IMR-90 (cell line): Measurements from ENCODE around the gene TM4SF5. TPM values are rescaled to one million over a fixed set of nuclear protein-coding genes. Genes with fewer than 3 reads are reported as not detected.

Experiments
- ATAC-seq: fragments of 200-7000 bp; cut with Tn5 transposase; 2 replicates; pipeline ENCODE4 v1.9.1; 2020; ENCODE audit warnings: low read depth, mild to moderate bottlenecking, moderate library complexity
- BruUV-seq: library from RNA; stranded (reverse); fragments of 400-500 nt; replicated peaks from 2 replicates; lab custom pipeline; 2021; lab: Mats Ljungman, UMichigan
- CTCF ChIA-PET: fragments of 300-600 bp; formaldehyde crosslinking; extraction: SDS; loops from one replicate; lab custom pipeline; 2021; ENCODE audit warnings: antibody characterized with exemption; lab: Yijun Ruan, JAX
- POLR2A ChIA-PET: fragments of 300-600 bp; sonication (Branson Sonifier 250); formaldehyde crosslinking; loops from one replicate; lab custom pipeline; 2022; ENCODE audit warnings: antibody characterized with exemption; ENCODE audit not compliant: unreplicated experiment; lab: Charles Lee
- DNase-seq: peaks from one replicate; pipeline ENCODE4 v3.0.0; 2013
- H2AFZ ChIP-seq: replicated peaks from 2 replicates; pipeline ENCODE3; 2013; ENCODE audit warnings: low read length, mild to moderate bottlenecking; ENCODE audit not compliant: poor library complexity
- H2AK5ac ChIP-seq: 2 replicates; pipeline ENCODE4 v1.6.1; 2013; ENCODE audit warnings: low read depth, low read length, inconsistent platforms
- H2AK9ac ChIP-seq: replicated peaks from 2 replicates; pipeline ENCODE3; 2013; ENCODE audit warnings: mild to moderate bottlenecking, low read depth, low read length, moderate library complexity; ENCODE audit not compliant: poor library complexity
- H2BK120ac ChIP-seq: 2 replicates; pipeline ENCODE4 v1.6.1; 2013; ENCODE audit warnings: low read depth, low read length, inconsistent platforms
- H2BK15ac ChIP-seq: 3 replicates; pipeline ENCODE4 v1.6.1; 2013; ENCODE audit warnings: low read depth, low read length, inconsistent platforms
- H2BK20ac ChIP-seq: 2 replicates; pipeline ENCODE4 v1.6.1; 2013; ENCODE audit warnings: low read depth, mild to moderate bottlenecking, inconsistent platforms, low read length, moderate library complexity
- H2BK5ac ChIP-seq: 2 replicates; pipeline ENCODE4 v1.6.1; 2013; ENCODE audit warnings: mild to moderate bottlenecking, low read depth, low read length, inconsistent platforms; ENCODE audit not compliant: poor library complexity, severe bottlenecking
- H3K14ac ChIP-seq: replicated peaks from 2 replicates; pipeline ENCODE4 v1.6.1; 2013; ENCODE audit warnings: low read depth, low read length, inconsistent platforms
- H3K18ac ChIP-seq: 2 replicates; pipeline ENCODE4 v1.6.1; 2013; ENCODE audit warnings: low read depth, low read length, control low read depth
- H3K23ac ChIP-seq: 2 replicates; pipeline ENCODE4 v1.6.1; 2013; ENCODE audit warnings: low read depth, low read length, inconsistent platforms
- H3K27ac ChIP-seq: 2 replicates; pipeline ENCODE4 v1.5.1; 2013; ENCODE audit warnings: mild to moderate bottlenecking, control low read depth, low read length; ENCODE audit not compliant: insufficient read depth
- H3K27me3 ChIP-seq: 2 replicates; pipeline ENCODE4 v1.6.1; 2013; ENCODE audit warnings: low read length; ENCODE audit not compliant: control insufficient read depth, insufficient read depth
- H3K36me3 ChIP-seq: 2 replicates; pipeline ENCODE4 v1.6.1; 2013; ENCODE audit warnings: low read length, mixed read lengths; ENCODE audit not compliant: control insufficient read depth, insufficient read depth
- H3K4ac ChIP-seq: 2 replicates; pipeline ENCODE4 v1.6.1; 2013; ENCODE audit warnings: low read depth, low read length, inconsistent platforms
- H3K4me1 ChIP-seq: 2 replicates; pipeline ENCODE4 v1.6.1; 2013; ENCODE audit warnings: low read length, mixed read lengths; ENCODE audit not compliant: control insufficient read depth, insufficient read depth
- H3K4me2 ChIP-seq: 2 replicates; pipeline ENCODE4 v1.6.1; 2013; ENCODE audit warnings: low read depth, mild to moderate bottlenecking, control low read depth, low read length, moderate library complexity
- H3K4me3 ChIP-seq: 2 replicates; pipeline ENCODE4 v1.5.1; 2013; ENCODE audit warnings: low read depth, mild to moderate bottlenecking, control low read depth, low read length, moderate library complexity; ENCODE audit not compliant: insufficient read depth
- H3K56ac ChIP-seq: 2 replicates; pipeline ENCODE4 v1.6.1; 2013; ENCODE audit warnings: low read length, inconsistent platforms; ENCODE audit not compliant: insufficient read depth; ENCODE audit errors: extremely low read depth
- H3K79me1 ChIP-seq, 2 experiments: 2 replicates each; pipeline ENCODE4 v1.6.1; 2013; ENCODE audit warnings: low read length in 2 of 2, inconsistent platforms in 1 of 2, low read depth in 1 of 2
- H3K9ac ChIP-seq: 2 replicates; pipeline ENCODE4 v1.6.1; 2013; ENCODE audit warnings: low read depth, low read length, control low read depth
- H3K9me1 ChIP-seq: 2 replicates; pipeline ENCODE4 v1.6.1; 2013; ENCODE audit warnings: low read length, inconsistent platforms; ENCODE audit not compliant: insufficient read depth
- H3K9me3 ChIP-seq: 2 replicates; pipeline ENCODE4 v1.6.1; 2013; ENCODE audit warnings: low read length; ENCODE audit not compliant: control insufficient read depth, insufficient read depth
- H4K20me1 ChIP-seq: 2 replicates; pipeline ENCODE4 v1.6.1; 2013; ENCODE audit warnings: low read length, inconsistent platforms; ENCODE audit not compliant: insufficient read depth
- H4K5ac ChIP-seq: 2 replicates; pipeline ENCODE4 v1.6.1; 2013; ENCODE audit warnings: mild to moderate bottlenecking, low read depth, low read length, control low read depth
- H4K8ac ChIP-seq, 2 experiments: 2 replicates each; pipeline ENCODE4 v1.6.1; 2013; ENCODE audit warnings: low read depth in 2 of 2, low read length in 2 of 2, control low read depth in 1 of 2, inconsistent platforms in 1 of 2
- H4K91ac ChIP-seq: 2 replicates; pipeline ENCODE4 v1.6.1; 2013; ENCODE audit warnings: low read depth, low read length, inconsistent platforms; ENCODE audit not compliant: insufficient read depth
- BHLHE40 ChIP-seq: fragments of 150-350 bp; IDR thresholded peaks from 2 replicates; pipeline ENCODE4 v1.6.1; 2016; ENCODE audit warnings: mild to moderate bottlenecking, low read depth, low read length
- CEBPB ChIP-seq: IDR thresholded peaks from 2 replicates; pipeline ENCODE4 v1.6.1; 2012; ENCODE audit warnings: low read depth, low read length, improper control_type of control experiment
- CHD1 ChIP-seq: IDR thresholded peaks from 2 replicates; pipeline ENCODE4 v1.6.1; 2012; ENCODE audit warnings: low read depth, low read length, improper control_type of control experiment
- FOS ChIP-seq: fragments of 150-350 bp; IDR thresholded peaks from 2 replicates; pipeline ENCODE4 v1.6.1; 2016; ENCODE audit warnings: low read depth, low read length
- MAFK ChIP-seq: IDR thresholded peaks from 2 replicates; pipeline ENCODE4 v1.6.1; 2012; ENCODE audit warnings: low read depth, low read length, improper control_type of control experiment
- MAZ ChIP-seq: IDR thresholded peaks from 2 replicates; pipeline ENCODE4 v1.6.1; 2012; ENCODE audit warnings: low read depth, mild to moderate bottlenecking, low read length, improper control_type of control experiment, moderate library complexity, borderline replicate concordance
- MXI1 ChIP-seq: IDR thresholded peaks from 2 replicates; pipeline ENCODE4 v1.6.1; 2012; ENCODE audit warnings: low read depth, mild to moderate bottlenecking, low read length, moderate library complexity, borderline replicate concordance
- NFE2L2 ChIP-seq: fragments of 150-350 bp; IDR thresholded peaks from 2 replicates; pipeline ENCODE4 v1.6.1; 2016; ENCODE audit warnings: low read depth, mild to moderate bottlenecking, low read length
- POLR2A ChIP-seq: IDR thresholded peaks from 2 replicates; pipeline ENCODE4 v1.6.1; 2012; ENCODE audit warnings: mild to moderate bottlenecking, low read depth, low read length
- RAD21 ChIP-seq: IDR thresholded peaks from 2 replicates; pipeline ENCODE4 v1.6.1; 2012; ENCODE audit warnings: low read length, improper control_type of control experiment
- RCOR1 ChIP-seq: IDR thresholded peaks from 2 replicates; pipeline ENCODE4 v1.6.1; 2012; ENCODE audit warnings: mild to moderate bottlenecking, low read length, improper control_type of control experiment; ENCODE audit not compliant: insufficient replicate concordance
- RFX5 ChIP-seq: IDR thresholded peaks from 2 replicates; pipeline ENCODE4 v1.8.0; 2012; ENCODE audit warnings: low read depth, mild to moderate bottlenecking, low read length, moderate library complexity
- SMC3 ChIP-seq: fragments of 150-350 bp; IDR thresholded peaks from 2 replicates; pipeline ENCODE4 v1.6.1; 2016; ENCODE audit warnings: low read depth, mild to moderate bottlenecking, antibody characterized with exemption, low read length, moderate library complexity
- WGBS, 2 experiments: methylation state at CpG; one replicate each; pipeline versions ENCODE4 v1.1.5 to v1.1.7; 2013; ENCODE audit warnings: missing lambda C conversion rate in 2 of 2; ENCODE audit not compliant: insufficient read length in 1 of 2; ENCODE audit errors: extremely low coverage in 2 of 2; 5-methylcytosine and 5-hydroxymethylcytosine counted together
- dilution Hi-C: fragments of 300-500 bp; cut with HindIII; formaldehyde crosslinking; loops from one replicate; pipeline ENCODE4 v1.14.3; 2018; ENCODE audit warnings: low sequenced_read_pairs; ENCODE audit not compliant: unreplicated experiment
- in situ Hi-C: fragments of 300-500 bp; cut with MboI; formaldehyde crosslinking; loops from 3 replicates; pipeline ENCODE4 v1.14.3; 2019; ENCODE audit warnings: low sequenced_read_pairs, inconsistent platforms, mixed read lengths
- intact Hi-C: fragments of 100-400 bp; cut with micrococcal nuclease; formaldehyde crosslinking; loops from 2 replicates; pipeline ENCODE4 v1.10.0; 2022
- polyA plus RNA-seq, 3 experiments: library from polyadenylated mRNA; depleted of rRNA; stranded (reverse); fragments of >200 nt; gene quantifications; 2 replicates each; pipeline ENCODE4 v1.2.3, GENCODE V29; 2012; ENCODE audit warnings: low replicate concordance in 1 of 3
- total RNA-seq: library from RNA; depleted of rRNA; stranded (reverse); fragments of >200 nt; gene quantifications from 2 replicates; pipeline ENCODE4 v1.2.3, GENCODE V29; 2012
- TF ChIP-seq, protein P1 (sequence below): conservative IDR thresholded peaks from 2 replicates; pipeline ENCODE4 v1.5.1; 2012; ENCODE audit warnings: mild to moderate bottlenecking, low read depth, low read length, improper control_type of control experiment
- TF ChIP-seq, protein P2 (sequence below): fragments of 150-350 bp; IDR thresholded peaks from 2 replicates; pipeline ENCODE4 v1.6.1; 2017; ENCODE audit warnings: mild to moderate bottlenecking, antibody characterized with exemption, low read length, low read depth
- TF ChIP-seq, protein P3 (sequence below): fragments of 150-350 bp; IDR thresholded peaks from 2 replicates; pipeline ENCODE4 v1.6.1; 2016; ENCODE audit warnings: low read depth, mild to moderate bottlenecking, low read length, moderate library complexity, borderline replicate concordance

The TM4SF5 gene
- total and polyA plus RNA-seq, 2 of the 4 experiments (the other 2 are of a cell fraction), result not detected

DNA sequence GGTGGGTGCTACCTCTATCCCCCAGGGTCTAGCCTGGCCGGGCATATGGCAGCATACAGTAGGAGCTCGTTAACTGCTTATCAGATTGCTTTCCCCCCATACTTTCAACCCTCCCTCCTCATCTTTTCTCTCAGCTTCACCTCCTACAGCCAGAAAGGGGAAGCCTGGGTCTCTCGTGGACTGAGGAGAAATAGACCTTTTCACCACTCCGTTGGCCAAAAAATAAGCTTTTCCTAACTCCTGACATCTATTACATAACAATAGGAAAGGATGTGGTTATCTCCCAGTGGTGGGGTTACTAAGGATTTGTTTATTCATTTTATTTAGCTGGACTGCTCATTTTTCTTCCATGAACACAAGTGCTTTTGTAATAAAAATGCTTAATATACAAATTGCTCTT is 23.0 kb upstream of the TM4SF5 start:
- Histone ChIP-seq H4K5ac (no peak overlapping the region), H3K4me1 (peaks cover 2% of the 10 kb centered on the region; the same call in 1 of the 2 replicates), H3K36me3 (no peaks in the 10 kb centered on the region), H4K8ac (no peak overlapping the region), H3K79me1 (no peaks in the 10 kb centered on the region), H2BK120ac (no peak overlapping the region), H3K9me1 (no peaks in the 10 kb centered on the region), H3K27me3 (peaks cover 49% of the 10 kb centered on the region), H3K4ac (no peak overlapping the region), H3K9me3 (no peaks in the 10 kb centered on the region), H2BK15ac (no peak overlapping the region), H3K18ac (no peak overlapping the region), H3K56ac (no peak overlapping the region), H3K4me3 (no peak overlapping the region), H3K4me2 (no peak overlapping the region), H2BK5ac (no peak overlapping the region), H3K27ac (no peak overlapping the region), H2BK20ac (no peak overlapping the region), H3K9ac (no peak overlapping the region), H4K91ac (no peak overlapping the region), H4K20me1 (no peaks in the 10 kb centered on the region), H2AK5ac (no peak overlapping the region), H3K23ac (no peak overlapping the region), H3K14ac (no peak overlapping the region), H2AK9ac (no peak overlapping the region), H2AFZ (no peak overlapping the region)
- TF ChIP-seq, protein P1, sequence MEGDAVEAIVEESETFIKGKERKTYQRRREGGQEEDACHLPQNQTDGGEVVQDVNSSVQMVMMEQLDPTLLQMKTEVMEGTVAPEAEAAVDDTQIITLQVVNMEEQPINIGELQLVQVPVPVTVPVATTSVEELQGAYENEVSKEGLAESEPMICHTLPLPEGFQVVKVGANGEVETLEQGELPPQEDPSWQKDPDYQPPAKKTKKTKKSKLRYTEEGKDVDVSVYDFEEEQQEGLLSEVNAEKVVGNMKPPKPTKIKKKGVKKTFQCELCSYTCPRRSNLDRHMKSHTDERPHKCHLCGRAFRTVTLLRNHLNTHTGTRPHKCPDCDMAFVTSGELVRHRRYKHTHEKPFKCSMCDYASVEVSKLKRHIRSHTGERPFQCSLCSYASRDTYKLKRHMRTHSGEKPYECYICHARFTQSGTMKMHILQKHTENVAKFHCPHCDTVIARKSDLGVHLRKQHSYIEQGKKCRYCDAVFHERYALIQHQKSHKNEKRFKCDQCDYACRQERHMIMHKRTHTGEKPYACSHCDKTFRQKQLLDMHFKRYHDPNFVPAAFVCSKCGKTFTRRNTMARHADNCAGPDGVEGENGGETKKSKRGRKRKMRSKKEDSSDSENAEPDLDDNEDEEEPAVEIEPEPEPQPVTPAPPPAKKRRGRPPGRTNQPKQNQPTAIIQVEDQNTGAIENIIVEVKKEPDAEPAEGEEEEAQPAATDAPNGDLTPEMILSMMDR, result no peak
- TF ChIP-seq FOS (no peak), SMC3 (no peak), POLR2A (no peak), MAFK (no peak), RCOR1 (no peak), BHLHE40 (no peak), CEBPB (no peak), MAZ (no peak), MXI1 (no peak), NFE2L2 (no peak), RAD21 (no peak), RFX5 (no peak), CHD1 (no peak)
- TF ChIP-seq, protein P2, sequence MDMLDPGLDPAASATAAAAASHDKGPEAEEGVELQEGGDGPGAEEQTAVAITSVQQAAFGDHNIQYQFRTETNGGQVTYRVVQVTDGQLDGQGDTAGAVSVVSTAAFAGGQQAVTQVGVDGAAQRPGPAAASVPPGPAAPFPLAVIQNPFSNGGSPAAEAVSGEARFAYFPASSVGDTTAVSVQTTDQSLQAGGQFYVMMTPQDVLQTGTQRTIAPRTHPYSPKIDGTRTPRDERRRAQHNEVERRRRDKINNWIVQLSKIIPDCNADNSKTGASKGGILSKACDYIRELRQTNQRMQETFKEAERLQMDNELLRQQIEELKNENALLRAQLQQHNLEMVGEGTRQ, result no peak
- TF ChIP-seq, protein P3, sequence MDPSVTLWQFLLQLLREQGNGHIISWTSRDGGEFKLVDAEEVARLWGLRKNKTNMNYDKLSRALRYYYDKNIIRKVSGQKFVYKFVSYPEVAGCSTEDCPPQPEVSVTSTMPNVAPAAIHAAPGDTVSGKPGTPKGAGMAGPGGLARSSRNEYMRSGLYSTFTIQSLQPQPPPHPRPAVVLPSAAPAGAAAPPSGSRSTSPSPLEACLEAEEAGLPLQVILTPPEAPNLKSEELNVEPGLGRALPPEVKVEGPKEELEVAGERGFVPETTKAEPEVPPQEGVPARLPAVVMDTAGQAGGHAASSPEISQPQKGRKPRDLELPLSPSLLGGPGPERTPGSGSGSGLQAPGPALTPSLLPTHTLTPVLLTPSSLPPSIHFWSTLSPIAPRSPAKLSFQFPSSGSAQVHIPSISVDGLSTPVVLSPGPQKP, result no peak
- intact Hi-C loops, result no loop called here
- BruUV-seq, result no TSS peak
- no peak for DNase-seq
- ChIA-PET POLR2A (no interaction called here), CTCF (no interaction called here)
- WGBS, 2 experiments, result no CpG with 5 or more reads among the region's 4 CpGs
- ATAC-seq, result no peak
- dilution Hi-C loops, result no loop called here
- in situ Hi-C loops, result no loop called here
